ENCODE data around the gene EMX2. TPM values are rescaled to one million over a fixed set of nuclear protein-coding genes. Genes with fewer than 3 reads are reported as not detected.

Gene EMX2
- total RNA-seq: 2.1 TPM

DNA sequence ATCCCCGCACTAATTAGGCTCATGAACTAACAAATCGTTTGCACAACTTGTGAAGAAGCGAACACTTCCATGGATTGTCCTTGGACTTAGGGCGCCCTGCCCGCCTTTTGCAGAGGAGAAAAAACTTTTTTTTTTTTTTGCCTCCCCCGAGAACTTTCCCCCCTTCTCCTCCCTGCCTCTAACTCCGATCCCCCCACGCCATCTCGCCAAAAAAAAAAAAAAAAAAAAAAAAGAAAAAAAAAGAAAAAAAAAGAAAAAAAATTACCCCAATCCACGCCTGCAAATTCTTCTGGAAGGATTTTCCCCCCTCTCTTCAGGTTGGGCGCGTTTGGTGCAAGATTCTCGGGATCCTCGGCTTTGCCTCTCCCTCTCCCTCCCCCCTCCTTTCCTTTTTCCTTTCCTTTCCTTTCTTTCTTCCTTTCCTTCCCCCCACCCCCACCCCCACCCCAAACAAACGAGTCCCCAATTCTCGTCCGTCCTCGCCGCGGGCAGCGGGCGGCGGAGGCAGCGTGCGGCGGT lies at the start of gene EMX2:
EMX2 (plus strand) TSS at position 41 of the 519 bp plus-strand sequence. CDS start 522 bp downstream, outside the sequence.
- H3K9me3 ChIP-seq (ENCODE audit: control insufficient read depth in 3 of 3, low read length in 3 of 3): no peaks in the 10 kb centered on the region
- peak within 1 kb of the TSS; percentile 74 for H3K27ac ChIP-seq (ENCODE audit: low read depth, low read length)
- no peaks in the 10 kb centered on the region for H3K36me3 ChIP-seq (ENCODE audit: control insufficient read depth in 3 of 3, insufficient read depth in 3 of 3, low read length in 3 of 3)
- peak within 1 kb of the TSS; percentile 43 to 85 (median 74) for H3K9ac ChIP-seq (ENCODE audit: low read depth in 1 of 3, low read length in 3 of 3)
- H3K4me1 ChIP-seq (ENCODE audit: control insufficient read depth in 3 of 3, insufficient read depth in 3 of 3, low read length in 3 of 3): peaks cover 26 to 44% (median 30%) of the 10 kb centered on the region in 3 donors
- H3K27me3 ChIP-seq (ENCODE audit: control insufficient read depth in 3 of 3, insufficient read depth in 3 of 3, low read length in 3 of 3): peaks cover 88 to 95% (median 91%) of the 10 kb centered on the region in 3 donors
- H3K4me3 ChIP-seq (ENCODE audit: low read length in 3 of 3): peak within 1 kb of the TSS; percentile 67 to 81 (median 74)

GRCh38 chr10:117496031-117496430 lies 46.5 kb upstream of the EMX2 start:
- Histone ChIP-seq H3K9ac (ENCODE audit: low read depth in 1 of 3, low read length in 3 of 3) (no peak overlapping the region), H3K4me1 (ENCODE audit: control insufficient read depth in 3 of 3, insufficient read depth in 3 of 3, low read length in 3 of 3) (peaks cover 0 to 3% (median 0%) of the 10 kb centered on the region in 3 donors), H3K36me3 (ENCODE audit: control insufficient read depth in 3 of 3, insufficient read depth in 3 of 3, low read length in 3 of 3) (no peaks in the 10 kb centered on the region), H3K9me3 (ENCODE audit: control insufficient read depth in 3 of 3, low read length in 3 of 3) (no peaks in the 10 kb centered on the region), H3K27ac (ENCODE audit: low read depth, low read length) (no peak overlapping the region), H3K27me3 (ENCODE audit: control insufficient read depth in 3 of 3, insufficient read depth in 3 of 3, low read length in 3 of 3) (peaks cover 0 to 7% (median 0%) of the 10 kb centered on the region in 3 donors), H3K4me3 (ENCODE audit: low read length in 3 of 3) (no peak overlapping the region)

- Histone ChIP-seq H3K9me3 (ENCODE audit: control insufficient read depth in 3 of 3, low read length in 3 of 3) (no peaks in the 10 kb centered on the region), H3K4me3 (ENCODE audit: low read length in 3 of 3) (peak overlapping the region in 1 of 3 donors; percentile 22), H3K27me3 (ENCODE audit: control insufficient read depth in 3 of 3, insufficient read depth in 3 of 3, low read length in 3 of 3) (peaks cover 0 to 5% (median 0%) of the 10 kb centered on the region in 3 donors), H3K9ac (ENCODE audit: low read depth in 1 of 3, low read length in 3 of 3) (no peak overlapping the region), H3K4me1 (ENCODE audit: control insufficient read depth in 3 of 3, insufficient read depth in 3 of 3, low read length in 3 of 3) (peaks cover 0 to 3% (median 0%) of the 10 kb centered on the region in 3 donors), H3K36me3 (ENCODE audit: control insufficient read depth in 3 of 3, insufficient read depth in 3 of 3, low read length in 3 of 3) (no peaks in the 10 kb centered on the region), H3K27ac (ENCODE audit: low read depth, low read length) (no peak overlapping the region)
These were observed 45.9 kb upstream of the EMX2 start for GRCh38 chr10:117496616-117497028.

GRCh38 chr10:117497736-117498135 lies 44.8 kb upstream of the EMX2 start:
- Histone ChIP-seq H3K27ac (ENCODE audit: low read depth, low read length) (no peak overlapping the region), H3K36me3 (ENCODE audit: control insufficient read depth in 3 of 3, insufficient read depth in 3 of 3, low read length in 3 of 3) (no peaks in the 10 kb centered on the region), H3K9me3 (ENCODE audit: control insufficient read depth in 3 of 3, low read length in 3 of 3) (no peaks in the 10 kb centered on the region), H3K9ac (ENCODE audit: low read depth in 1 of 3, low read length in 3 of 3) (no peak overlapping the region), H3K4me3 (ENCODE audit: low read length in 3 of 3) (no peak overlapping the region), H3K4me1 (ENCODE audit: control insufficient read depth in 3 of 3, insufficient read depth in 3 of 3, low read length in 3 of 3) (peaks cover 0 to 3% (median 0%) of the 10 kb centered on the region in 3 donors), H3K27me3 (ENCODE audit: control insufficient read depth in 3 of 3, insufficient read depth in 3 of 3, low read length in 3 of 3) (peaks cover 0 to 3% (median 3%) of the 10 kb centered on the region in 3 donors)

- no peak overlapping the region for H3K9ac ChIP-seq (ENCODE audit: low read depth in 1 of 3, low read length in 3 of 3)
- H3K36me3 ChIP-seq (ENCODE audit: control insufficient read depth in 3 of 3, insufficient read depth in 3 of 3, low read length in 3 of 3): no peaks in the 10 kb centered on the region
- H3K27ac ChIP-seq (ENCODE audit: low read depth, low read length): no peak overlapping the region
- H3K4me3 ChIP-seq (ENCODE audit: low read length in 3 of 3): no peak overlapping the region
- peaks cover 0 to 6% (median 3%) of the 10 kb centered on the region in 3 donors for H3K27me3 ChIP-seq (ENCODE audit: control insufficient read depth in 3 of 3, insufficient read depth in 3 of 3, low read length in 3 of 3)
- no peaks in the 10 kb centered on the region for H3K9me3 ChIP-seq (ENCODE audit: control insufficient read depth in 3 of 3, low read length in 3 of 3)
- H3K4me1 ChIP-seq (ENCODE audit: control insufficient read depth in 3 of 3, insufficient read depth in 3 of 3, low read length in 3 of 3): peaks cover 0 to 10% (median 0%) of the 10 kb centered on the region in 3 donors
These were observed 43.1 kb upstream of the EMX2 start for GRCh38 chr10:117499248-117500105.

- Histone ChIP-seq H3K27me3 (ENCODE audit: control insufficient read depth in 3 of 3, insufficient read depth in 3 of 3, low read length in 3 of 3) (peaks cover 0 to 11% (median 3%) of the 10 kb centered on the region in 3 donors), H3K36me3 (ENCODE audit: control insufficient read depth in 3 of 3, insufficient read depth in 3 of 3, low read length in 3 of 3) (no peaks in the 10 kb centered on the region), H3K4me1 (ENCODE audit: control insufficient read depth in 3 of 3, insufficient read depth in 3 of 3, low read length in 3 of 3) (peaks cover 0 to 10% (median 0%) of the 10 kb centered on the region in 3 donors), H3K27ac (ENCODE audit: low read depth, low read length) (no peak overlapping the region), H3K9ac (ENCODE audit: low read depth in 1 of 3, low read length in 3 of 3) (no peak overlapping the region), H3K4me3 (ENCODE audit: low read length in 3 of 3) (no peak overlapping the region), H3K9me3 (ENCODE audit: control insufficient read depth in 3 of 3, low read length in 3 of 3) (no peaks in the 10 kb centered on the region)
These were observed 42.1 kb upstream of the EMX2 start for GRCh38 chr10:117500456-117500855.

- Histone ChIP-seq H3K9me3 (ENCODE audit: control insufficient read depth in 3 of 3, low read length in 3 of 3) (no peaks in the 10 kb centered on the region), H3K4me3 (ENCODE audit: low read length in 3 of 3) (no peak overlapping the region), H3K4me1 (ENCODE audit: control insufficient read depth in 3 of 3, insufficient read depth in 3 of 3, low read length in 3 of 3) (peaks cover 0 to 10% (median 0%) of the 10 kb centered on the region in 3 donors), H3K27me3 (ENCODE audit: control insufficient read depth in 3 of 3, insufficient read depth in 3 of 3, low read length in 3 of 3) (peaks cover 0 to 15% (median 3%) of the 10 kb centered on the region in 3 donors), H3K36me3 (ENCODE audit: control insufficient read depth in 3 of 3, insufficient read depth in 3 of 3, low read length in 3 of 3) (no peaks in the 10 kb centered on the region), H3K9ac (ENCODE audit: low read depth in 1 of 3, low read length in 3 of 3) (no peak overlapping the region), H3K27ac (ENCODE audit: low read depth, low read length) (no peak overlapping the region)
These were observed 41.0 kb upstream of the EMX2 start for GRCh38 chr10:117501460-117502035.

DNA sequence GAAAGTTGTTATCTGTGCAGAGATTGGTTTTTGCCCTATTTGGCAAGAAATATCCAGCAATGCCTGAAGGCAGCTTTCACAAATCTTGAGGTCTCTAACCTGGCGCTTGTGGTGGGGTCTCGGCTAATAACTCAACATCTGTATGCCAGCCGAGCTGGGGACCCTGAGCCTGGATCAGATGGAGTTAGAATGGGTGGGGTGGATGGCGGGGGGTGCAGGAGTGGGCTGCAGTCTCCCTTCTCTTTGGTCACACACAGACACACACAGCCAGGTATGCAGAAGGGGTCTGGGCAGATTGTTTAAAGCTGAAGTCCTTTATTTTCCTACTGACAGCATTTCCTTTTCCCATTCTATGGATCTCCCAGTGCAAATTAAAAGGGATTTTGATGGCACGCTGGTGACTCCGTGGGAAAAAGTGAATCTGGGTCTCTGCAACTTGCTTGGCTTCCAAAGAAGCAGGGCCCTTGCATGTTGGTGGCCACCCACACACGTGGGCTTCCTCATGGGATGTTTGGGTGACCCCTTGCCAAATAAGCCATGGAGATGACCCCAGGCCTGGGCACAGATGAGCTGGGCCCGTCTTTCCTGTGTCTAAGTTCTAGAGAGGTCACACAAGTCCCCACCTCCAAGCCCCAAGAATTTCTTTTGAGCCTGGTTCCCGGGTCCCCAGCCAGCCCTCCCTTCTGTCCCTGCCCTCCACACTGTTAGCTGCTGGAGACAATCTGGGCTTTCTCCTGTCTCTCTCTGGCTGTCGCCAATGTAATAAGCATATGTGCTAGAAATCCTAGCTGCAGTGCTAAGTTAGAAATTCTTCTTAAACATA lies 39.9 kb upstream of the EMX2 start:
- Histone ChIP-seq H3K4me3 (ENCODE audit: low read length in 3 of 3) (no peak overlapping the region), H3K9ac (ENCODE audit: low read depth in 1 of 3, low read length in 3 of 3) (no peak overlapping the region), H3K36me3 (ENCODE audit: control insufficient read depth in 3 of 3, insufficient read depth in 3 of 3, low read length in 3 of 3) (no peaks in the 10 kb centered on the region), H3K4me1 (ENCODE audit: control insufficient read depth in 3 of 3, insufficient read depth in 3 of 3, low read length in 3 of 3) (peaks cover 0 to 7% (median 0%) of the 10 kb centered on the region in 3 donors), H3K9me3 (ENCODE audit: control insufficient read depth in 3 of 3, low read length in 3 of 3) (no peaks in the 10 kb centered on the region), H3K27ac (ENCODE audit: low read depth, low read length) (no peak overlapping the region), H3K27me3 (ENCODE audit: control insufficient read depth in 3 of 3, insufficient read depth in 3 of 3, low read length in 3 of 3) (peaks cover 0 to 15% (median 3%) of the 10 kb centered on the region in 3 donors)

Data from skeletal muscle tissue (tissue), 4 donors.